Endodermal cell (in vitro differentiated cells): ENCODE measurements around the gene RFPL3. TPM values are rescaled to one million over a fixed set of nuclear protein-coding genes. Genes with fewer than 3 reads are reported as not detected.
"Not testable (repeated sequence)": the region's sequence is repeated elsewhere in the genome, so short reads cannot be mapped to it uniquely, and the experiment has no call there.

ENCODE experiments used
- DNase-seq: peaks from one replicate; pipeline ENCODE4 v3.0.0-alpha.2; 2017
- H3K27ac ChIP-seq: 2 replicates; pipeline ENCODE4 v1.5.1; 2013; ENCODE audit warnings: mild to moderate bottlenecking, low read depth, low read length, moderate library complexity
- H3K27me3 ChIP-seq: 2 replicates; pipeline ENCODE4 v1.6.1; 2013; ENCODE audit warnings: mild to moderate bottlenecking, low read length, moderate library complexity; ENCODE audit not compliant: insufficient read depth, control insufficient read depth, poor library complexity, severe bottlenecking
- H3K36me3 ChIP-seq: 2 replicates; pipeline ENCODE4 v1.7.0; 2013; ENCODE audit warnings: mild to moderate bottlenecking, low read length, moderate library complexity; ENCODE audit not compliant: control insufficient read depth, insufficient read depth
- H3K4me1 ChIP-seq: one replicate; pipeline ENCODE4 v1.7.0; 2013; ENCODE audit warnings: low read length; ENCODE audit not compliant: control insufficient read depth, insufficient read depth
- H3K4me3 ChIP-seq: 2 replicates; pipeline ENCODE4 v1.5.1; 2013; ENCODE audit warnings: mild to moderate bottlenecking, low read length, moderate library complexity
- H3K9ac ChIP-seq: 2 replicates; pipeline ENCODE4 v1.6.1; 2013; ENCODE audit warnings: mild to moderate bottlenecking, low read length, moderate library complexity; ENCODE audit not compliant: poor library complexity, severe bottlenecking; ENCODE audit errors: extremely low read depth
- H3K9me3 ChIP-seq: 2 replicates; pipeline ENCODE4 v1.6.1; 2013; ENCODE audit warnings: mild to moderate bottlenecking, low read length, moderate library complexity; ENCODE audit not compliant: control insufficient read depth
- H3K27ac Mint-ChIP-seq: 2 replicates; pipeline ENCODE4 v1.8.0; 2020; ENCODE audit warnings: mixed read lengths
- H3K27me3 Mint-ChIP-seq: 2 replicates; pipeline ENCODE4 v1.8.0; 2021; ENCODE audit warnings: mild to moderate bottlenecking, mixed read lengths; ENCODE audit not compliant: insufficient read depth
- H3K36me3 Mint-ChIP-seq: 2 replicates; pipeline ENCODE4 v1.8.0; 2020; ENCODE audit warnings: low read depth, mixed read lengths
- H3K4me1 Mint-ChIP-seq: 2 replicates; pipeline ENCODE4 v1.8.0; 2020; ENCODE audit warnings: mixed read lengths
- H3K4me3 Mint-ChIP-seq: 2 replicates; pipeline ENCODE4 v1.8.0; 2020; ENCODE audit warnings: mild to moderate bottlenecking, moderate library complexity, mixed read lengths
- H3K9me3 Mint-ChIP-seq: 2 replicates; pipeline ENCODE4 v1.8.0; 2020; ENCODE audit warnings: mild to moderate bottlenecking, mixed read lengths
- WGBS, 2 experiments: methylation state at CpG; one replicate each; pipeline versions ENCODE4 v1.1.5 to v1.1.7; 2013; ENCODE audit warnings: missing lambda C conversion rate in 2 of 2, mixed read lengths in 1 of 2; ENCODE audit not compliant: insufficient coverage in 1 of 2, insufficient read length in 1 of 2; 5-methylcytosine and 5-hydroxymethylcytosine counted together
- total RNA-seq, 2 donors: library from RNA; stranded (reverse); fragmentation: NEBNext Ultra II Directional in 1 of 2; extraction: Animal tissue kit (Norgen Biotek cat#: 25700) in 1 of 2; gene quantifications; 2 replicates in 1 of 2; 3 replicates in 1 of 2; pipeline ENCODE4 v1.2.1, GENCODE V29; 2021
- TF ChIP-seq, protein P1 (sequence below): fragments of 200-600 bp; sonication (generic); conservative IDR thresholded peaks from 2 replicates; pipeline ENCODE4 v1.5.0; 2021; ENCODE audit warnings: antibody characterized with exemption, mild to moderate bottlenecking

Gene RFPL3
- total RNA-seq, 2 donors from 2014 or later: not detected

GRCh38 chr22:32336121-32336603 is 21.5 kb upstream of the RFPL3 start:
- Histone ChIP-seq H3K4me1 (peaks cover 3% of the 10 kb centered on the region), H3K9me3 (no peaks in the 10 kb centered on the region), H3K36me3 (no peaks in the 10 kb centered on the region), H3K27me3 (no peaks in the 10 kb centered on the region), H3K27ac (no peak overlapping the region), H3K9ac (no peak overlapping the region), H3K4me3 (no peak overlapping the region)
- TF ChIP-seq, protein P1, sequence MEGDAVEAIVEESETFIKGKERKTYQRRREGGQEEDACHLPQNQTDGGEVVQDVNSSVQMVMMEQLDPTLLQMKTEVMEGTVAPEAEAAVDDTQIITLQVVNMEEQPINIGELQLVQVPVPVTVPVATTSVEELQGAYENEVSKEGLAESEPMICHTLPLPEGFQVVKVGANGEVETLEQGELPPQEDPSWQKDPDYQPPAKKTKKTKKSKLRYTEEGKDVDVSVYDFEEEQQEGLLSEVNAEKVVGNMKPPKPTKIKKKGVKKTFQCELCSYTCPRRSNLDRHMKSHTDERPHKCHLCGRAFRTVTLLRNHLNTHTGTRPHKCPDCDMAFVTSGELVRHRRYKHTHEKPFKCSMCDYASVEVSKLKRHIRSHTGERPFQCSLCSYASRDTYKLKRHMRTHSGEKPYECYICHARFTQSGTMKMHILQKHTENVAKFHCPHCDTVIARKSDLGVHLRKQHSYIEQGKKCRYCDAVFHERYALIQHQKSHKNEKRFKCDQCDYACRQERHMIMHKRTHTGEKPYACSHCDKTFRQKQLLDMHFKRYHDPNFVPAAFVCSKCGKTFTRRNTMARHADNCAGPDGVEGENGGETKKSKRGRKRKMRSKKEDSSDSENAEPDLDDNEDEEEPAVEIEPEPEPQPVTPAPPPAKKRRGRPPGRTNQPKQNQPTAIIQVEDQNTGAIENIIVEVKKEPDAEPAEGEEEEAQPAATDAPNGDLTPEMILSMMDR: no peak
- H3K36me3 Mint-ChIP-seq: no peaks in the 10 kb centered on the region
- DNase-seq: peak; percentile 52
- no peaks in the 10 kb centered on the region for H3K9me3 Mint-ChIP-seq
- no peak overlapping the region for H3K4me3 Mint-ChIP-seq
- H3K4me1 Mint-ChIP-seq: peaks cover 9% of the 10 kb centered on the region
- 65 to 69% methylated on average over 13 of the region's 13 CpGs for WGBS, 2 experiments
- peak overlapping the region; percentile 61 for H3K27ac Mint-ChIP-seq
- H3K27me3 Mint-ChIP-seq: peaks cover 14% of the 10 kb centered on the region

DNA sequence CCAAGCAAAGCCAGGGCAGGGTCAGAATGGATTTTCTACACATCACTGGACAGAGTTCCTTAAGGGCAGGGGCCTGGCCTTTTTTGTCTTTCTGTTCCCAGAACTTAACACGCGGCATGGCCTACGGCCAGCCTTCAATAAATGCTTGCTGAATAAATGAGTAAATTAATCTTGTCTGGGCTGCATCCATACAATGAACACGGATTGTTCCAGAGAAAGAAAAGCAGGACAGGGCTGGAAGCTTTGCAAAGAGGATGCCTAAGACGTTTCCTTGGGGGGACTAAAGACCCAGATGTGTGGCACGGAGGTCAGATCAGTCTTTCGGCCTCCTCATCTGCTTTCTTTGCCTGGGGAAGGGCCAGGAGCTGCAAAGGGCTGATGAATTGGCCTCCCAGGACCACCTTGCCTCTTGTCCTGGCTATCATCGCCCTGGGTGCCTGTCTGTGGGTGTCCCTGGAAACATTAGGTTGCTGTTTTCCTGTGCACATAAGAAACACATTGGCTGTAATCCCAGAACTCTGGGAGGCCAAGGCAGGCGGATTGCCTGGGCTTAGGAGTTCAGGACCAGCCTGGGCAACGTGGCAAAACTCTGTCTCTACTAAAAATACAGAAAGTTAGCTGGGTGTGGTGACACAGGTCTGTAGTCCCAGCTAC is 20.8 kb upstream of the RFPL3 start:
- no peak overlapping the region for H3K9ac ChIP-seq
- no peaks in the 10 kb centered on the region for H3K9me3 ChIP-seq
- H3K27me3 ChIP-seq: no peaks in the 10 kb centered on the region
- TF ChIP-seq, protein P1: no peak
- peaks cover 3% of the 10 kb centered on the region for H3K4me1 ChIP-seq
- no peak overlapping the region for H3K4me3 ChIP-seq
- Mint-ChIP-seq H3K27me3 (peaks cover 18% of the 10 kb centered on the region), H3K36me3 (no peaks in the 10 kb centered on the region), H3K4me3 (no peak overlapping the region), H3K27ac (no peak overlapping the region), H3K4me1 (peaks cover 9% of the 10 kb centered on the region), H3K9me3 (no peaks in the 10 kb centered on the region)
- 90 to 91% methylated on average over 6 to 10 of the region's 10 CpGs for whole genome bisulfite sequencing, 2 experiments
- no peak for DNase-seq
- peak overlapping the region; percentile 56 for H3K27ac ChIP-seq
- no peaks in the 10 kb centered on the region for H3K36me3 ChIP-seq

GRCh38 chr22:32337425-32337824 is 20.2 kb upstream of the RFPL3 start:
- H3K36me3 Mint-ChIP-seq, H3K27ac Mint-ChIP-seq, H3K36me3 ChIP-seq, H3K4me3 Mint-ChIP-seq, H3K9me3 Mint-ChIP-seq, DNase-seq, H3K9ac ChIP-seq, H3K4me3 ChIP-seq, H3K27ac ChIP-seq, H3K4me1 ChIP-seq, H3K27me3 ChIP-seq, H3K4me1 Mint-ChIP-seq, H3K9me3 ChIP-seq: not testable (repeated sequence)
- 94% methylated on average over 3 to 6 of the region's 6 CpGs for WGBS, 2 experiments
- peaks cover 18% of the 10 kb centered on the region for H3K27me3 Mint-ChIP-seq
